GM19239 (cell line): ENCODE results near the gene ANO1.
A peak's percentile ranks its signal among the peaks of the same experiment; 100 is the strongest.

Experiments used
- DNase-seq: peaks from one replicate; pipeline ENCODE4 v3.0.0; 2011; ENCODE audit warnings: low spot score; ENCODE audit not compliant: insufficient read length
- FAIRE-seq: peaks from 2 replicates; lab custom pipeline; 2011; peaks lifted over from hg19 to GRCh38; lab: Jason Lieb, UNC

Gene ANO1

GRCh38 chr11:70153133-70153727 lies 75.1 kb downstream of the ANO1 start:
- DNase-seq (no peak), FAIRE-seq (no peak)

GRCh38 chr11:70155386-70155785 lies 77.3 kb downstream of the ANO1 start:
- DNase-seq, result no peak
- FAIRE-seq, result no peak

GRCh38 chr11:70156291-70157037 lies 78.3 kb downstream of the ANO1 start:
- FAIRE-seq (no peak), DNase-seq (no peak)

- FAIRE-seq (no peak), DNase-seq (no peak)
Observed at GRCh38 chr11:70158201-70158600, 80.1 kb downstream of the ANO1 start.

GRCh38 chr11:70158757-70159389 lies 80.8 kb downstream of the ANO1 start:
- DNase-seq (no peak), FAIRE-seq (no peak)

- no peak for DNase-seq
Observed at GRCh38 chr11:70159627-70160570, 81.8 kb downstream of the ANO1 start.

GRCh38 chr11:70161043-70161625 lies 83.0 kb downstream of the ANO1 start:
- FAIRE-seq, result no peak
- DNase-seq, result no peak

More at GRCh38 chr11:70159627-70160570, 81.8 kb downstream of the ANO1 start:
- FAIRE-seq, result no peak

- DNase-seq, result no peak
- no peak for FAIRE-seq
Observed at GRCh38 chr11:70164705-70165104, 86.6 kb downstream of the ANO1 start.

GRCh38 chr11:70167120-70167519 lies 89.0 kb downstream of the ANO1 start:
- no peak for DNase-seq
- no peak for FAIRE-seq

GRCh38 chr11:70167723-70168404 lies 89.7 kb downstream of the ANO1 start:
- FAIRE-seq (no peak), DNase-seq (no peak)

- FAIRE-seq (no peak), DNase-seq (no peak)
Observed at GRCh38 chr11:70168405-70168754, 90.3 kb downstream of the ANO1 start.

GRCh38 chr11:70169127-70169526 lies 91.0 kb downstream of the ANO1 start:
- DNase-seq (no peak), FAIRE-seq (no peak)

GRCh38 chr11:70169632-70170031 lies 91.5 kb downstream of the ANO1 start:
- DNase-seq, result no peak
- no peak for FAIRE-seq

GRCh38 chr11:70170596-70171210 lies 92.6 kb downstream of the ANO1 start:
- no peak for DNase-seq
- FAIRE-seq, result no peak

GRCh38 chr11:70173018-70173417 lies 94.9 kb downstream of the ANO1 start:
- DNase-seq (no peak), FAIRE-seq (no peak)

GRCh38 chr11:70174547-70175235 lies 96.6 kb downstream of the ANO1 start:
- DNase-seq, result no peak
- FAIRE-seq, result no peak

- FAIRE-seq (no peak), DNase-seq (no peak)
Observed at GRCh38 chr11:70175236-70175698, 97.2 kb downstream of the ANO1 start.

GRCh38 chr11:70176940-70177689 lies 99.0 kb downstream of the ANO1 start:
- DNase-seq (peak; percentile 79), FAIRE-seq (no peak)
